Activated naive CD4-positive, alpha-beta T cell treated with anti-CD3 and anti-CD28 coated beads, Interleukin-2, amount 50 U/mL, for 16 hours (primary cell): ENCODE results near the gene L3HYPDH.

Source experiments
- DNase-seq: peaks from one replicate; pipeline ENCODE4 v3.0.0-alpha.2; 2020

L3HYPDH gene

DNA sequence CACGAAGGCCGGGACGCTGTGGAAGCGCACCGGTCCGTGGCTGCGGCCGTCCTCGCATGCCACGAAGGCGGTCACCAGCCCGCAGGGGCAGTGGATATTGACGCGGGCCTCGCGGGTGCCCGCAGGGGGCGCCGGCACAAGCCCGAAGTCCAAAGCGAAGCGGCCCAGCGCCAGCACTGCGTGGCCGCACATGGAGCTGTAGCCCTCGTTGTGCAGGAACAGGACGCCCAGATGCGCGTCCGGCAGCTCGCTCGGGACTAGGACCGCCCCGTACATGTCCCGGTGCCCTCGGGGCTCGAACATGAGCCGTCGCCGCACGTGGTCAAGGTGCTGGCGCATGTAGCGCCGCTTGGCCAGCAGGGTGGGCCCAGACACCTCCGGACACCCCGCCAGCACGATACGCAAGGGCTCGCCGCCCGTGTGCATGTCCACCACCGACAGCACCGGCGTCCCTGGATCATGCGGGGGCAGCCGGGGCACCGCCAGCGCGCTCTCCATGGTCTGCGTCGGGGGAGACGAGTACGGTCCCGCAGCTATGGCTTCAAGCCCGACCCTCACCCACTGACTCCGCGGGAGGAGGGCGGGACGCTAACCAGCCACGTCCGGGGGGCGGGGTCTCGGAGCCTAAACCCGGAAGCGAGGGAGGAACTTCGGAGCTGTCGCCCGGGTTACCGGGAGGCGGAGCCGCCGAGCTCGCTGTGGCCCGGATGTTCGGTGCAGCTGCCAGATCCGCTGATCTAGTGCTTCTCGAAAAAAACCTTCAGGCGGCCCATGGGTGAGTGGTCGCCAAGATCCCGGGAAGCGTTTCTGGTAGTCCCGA is at the start of gene L3HYPDH, which contains the start of gene JKAMP:
Gene L3HYPDH (minus strand): TSS at position 590 of the 820 bp plus-strand sequence. CDS start 92 bp downstream, at position 498.
Gene JKAMP (plus strand): TSS at position 699 of the 820 bp plus-strand sequence. CDS start 73 bp downstream, at position 772.
- DNase-seq, result peak; percentile 99

DNA sequence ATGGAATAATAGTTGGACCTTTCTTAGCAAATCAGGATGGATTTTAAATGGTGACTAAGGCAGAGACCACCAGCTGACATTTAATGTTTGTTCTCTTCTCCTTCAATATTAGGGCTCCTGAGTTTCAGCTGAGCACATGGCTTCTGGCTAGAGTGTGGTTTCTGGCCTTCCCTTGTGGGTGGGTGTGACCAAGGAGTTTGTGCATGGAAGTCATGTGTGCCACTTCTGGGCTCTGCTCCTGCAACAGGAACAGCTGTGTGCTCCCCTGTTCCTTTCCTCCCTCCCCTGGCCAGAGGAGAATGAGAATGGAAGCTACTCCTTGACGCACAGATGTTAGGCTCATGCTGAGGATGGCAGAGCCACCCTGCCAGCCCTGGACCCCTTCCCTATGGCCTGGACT is 48.2 kb upstream of the L3HYPDH start:
- DNase-seq, result no peak

DNA sequence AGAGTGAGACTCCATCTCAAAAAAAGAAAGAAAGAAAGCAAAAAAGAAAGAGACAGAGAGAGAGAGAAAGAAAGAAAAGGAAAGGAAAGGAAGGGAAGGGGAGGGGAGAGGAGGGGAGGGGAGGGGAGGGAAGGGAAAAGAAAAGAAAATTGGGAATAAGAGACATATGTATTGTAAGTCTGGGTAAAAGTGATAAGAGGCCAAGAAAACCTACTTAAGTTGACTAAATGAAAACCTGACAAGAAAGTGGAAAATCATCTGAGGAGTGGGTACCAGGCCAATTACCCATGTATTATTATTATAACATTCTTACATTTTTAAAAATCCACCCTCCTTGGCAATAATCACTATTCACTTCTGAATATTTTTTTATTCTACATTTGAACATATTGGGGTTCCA is 46.1 kb upstream of the L3HYPDH start:
- DNase-seq, result no peak

DNA sequence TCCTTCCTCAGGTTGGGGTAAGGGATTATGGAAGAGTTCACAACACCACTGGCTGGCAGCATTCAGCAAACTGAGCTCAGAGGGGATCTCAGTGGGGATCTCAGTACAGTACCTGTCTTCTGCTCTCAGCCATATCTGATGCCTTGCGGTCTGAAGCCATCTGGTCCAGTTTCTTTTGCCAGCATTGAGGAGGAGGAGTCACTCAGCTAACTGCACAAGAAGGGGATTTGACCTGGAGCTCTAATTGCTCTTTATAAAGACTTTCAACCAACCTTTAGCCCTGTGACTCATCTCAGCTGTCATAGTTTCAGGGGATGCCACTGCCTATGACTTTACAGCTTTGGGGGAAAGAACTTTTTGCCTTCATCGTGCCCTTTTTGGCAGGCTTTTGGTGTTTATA is 45.0 kb upstream of the L3HYPDH start:
- no peak for DNase-seq

DNA sequence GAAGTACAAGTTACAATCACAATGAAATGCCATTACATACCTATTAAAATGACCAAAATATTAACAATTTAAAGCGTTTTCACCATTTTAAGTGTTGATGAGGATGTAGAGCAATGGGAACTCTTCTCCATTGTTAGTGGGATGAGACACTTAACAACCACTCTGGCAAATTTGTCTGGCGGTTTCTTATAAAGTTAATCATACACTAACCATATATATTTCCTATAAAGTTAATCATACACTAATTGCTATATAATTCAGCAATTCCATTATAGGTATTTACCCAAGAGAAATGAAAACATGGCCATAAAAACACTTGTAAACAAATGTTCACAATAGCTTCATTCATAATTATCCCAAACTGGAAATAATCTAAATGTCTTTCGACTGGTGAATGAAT is 36.0 kb upstream of the L3HYPDH start:
- no peak for DNase-seq

DNA sequence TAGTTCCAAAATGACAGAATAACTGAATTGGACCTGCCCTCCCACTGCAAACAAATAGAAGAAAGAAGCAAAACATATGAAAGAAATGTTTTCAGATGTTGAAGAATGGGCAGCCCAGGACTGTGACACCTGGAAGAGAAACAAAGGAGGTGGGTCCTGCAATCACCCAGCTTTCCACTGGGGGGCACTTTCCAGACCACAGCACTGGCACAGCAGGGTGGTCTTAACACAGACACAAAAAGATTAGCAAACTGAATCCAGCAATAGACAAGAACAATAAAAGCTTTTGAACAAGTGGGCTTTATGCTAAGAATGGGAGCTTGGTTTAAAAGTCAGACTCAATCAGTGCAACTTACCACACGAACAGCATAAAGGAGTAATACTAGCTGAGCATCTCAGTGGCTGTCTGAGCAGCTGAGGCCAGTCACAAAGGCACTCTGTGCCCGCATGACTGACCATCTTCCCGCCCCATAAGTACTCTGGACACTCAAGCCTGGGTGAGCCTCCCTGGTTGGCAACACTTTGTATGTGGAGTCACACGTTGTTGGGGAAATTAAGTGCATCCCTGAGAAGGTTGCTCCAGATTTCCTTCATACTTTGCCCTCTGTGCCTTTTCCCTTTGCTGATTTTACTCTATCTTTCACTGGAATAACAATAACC is 27.8 kb upstream of the L3HYPDH start:
- DNase-seq, result no peak

DNA sequence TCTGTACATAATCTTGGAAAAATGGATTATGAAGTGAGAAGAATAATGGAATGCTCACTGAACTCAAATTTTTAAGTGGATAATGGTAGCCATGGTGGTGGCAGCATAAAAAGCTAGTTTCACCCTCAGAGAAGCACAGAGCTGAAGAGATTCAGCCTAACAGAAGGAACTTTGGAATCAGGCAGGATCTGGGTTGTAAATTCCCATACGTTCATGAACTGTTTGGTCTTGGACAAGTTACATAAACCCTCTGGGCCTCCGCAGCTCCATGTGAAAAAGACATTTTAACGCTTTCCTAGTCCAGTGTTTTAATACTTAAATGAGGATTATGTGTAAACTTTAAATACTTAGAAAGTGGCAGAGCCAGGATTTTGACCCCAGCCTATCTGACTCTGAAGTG is 26.8 kb upstream of the L3HYPDH start:
- DNase-seq, result no peak

DNA sequence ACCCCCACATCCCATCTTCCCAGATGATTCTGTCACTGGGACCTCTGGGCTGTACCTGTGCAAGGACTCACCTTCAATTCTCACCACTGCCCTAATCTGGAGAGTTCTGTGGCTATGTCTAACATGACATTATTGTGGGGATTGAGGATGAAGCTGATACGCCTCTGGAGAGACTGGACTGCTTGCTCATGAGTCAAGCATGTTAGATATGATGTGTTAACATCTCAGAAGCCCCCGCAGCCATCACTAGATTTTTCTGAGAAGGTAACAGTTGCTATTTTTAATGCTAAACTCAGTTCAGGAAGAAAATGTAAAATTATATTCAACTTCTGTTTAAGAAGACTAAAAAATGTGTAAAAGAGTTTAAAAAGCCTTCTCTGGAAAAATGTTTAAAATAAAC is 25.8 kb upstream of the L3HYPDH start:
- no peak for DNase-seq

DNA sequence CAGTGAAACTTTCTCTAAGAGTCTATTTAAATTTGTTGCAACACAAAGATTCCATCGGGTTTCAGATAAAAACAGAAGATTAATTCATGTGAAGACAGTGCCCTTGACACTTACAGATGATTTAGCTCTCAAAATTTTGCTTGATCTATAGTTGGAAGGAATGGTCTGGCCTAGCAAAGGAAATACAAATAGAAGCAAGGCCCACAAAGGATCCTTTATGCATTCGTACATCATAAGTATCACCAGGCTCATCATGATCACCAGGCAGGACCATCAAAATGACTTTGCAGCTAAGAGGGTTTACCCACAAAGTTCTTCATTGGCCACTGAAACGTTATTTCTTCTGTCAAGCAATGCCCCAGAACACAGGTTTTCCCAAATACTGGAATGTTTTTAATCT is 24.9 kb upstream of the L3HYPDH start:
- DNase-seq, result no peak

DNA sequence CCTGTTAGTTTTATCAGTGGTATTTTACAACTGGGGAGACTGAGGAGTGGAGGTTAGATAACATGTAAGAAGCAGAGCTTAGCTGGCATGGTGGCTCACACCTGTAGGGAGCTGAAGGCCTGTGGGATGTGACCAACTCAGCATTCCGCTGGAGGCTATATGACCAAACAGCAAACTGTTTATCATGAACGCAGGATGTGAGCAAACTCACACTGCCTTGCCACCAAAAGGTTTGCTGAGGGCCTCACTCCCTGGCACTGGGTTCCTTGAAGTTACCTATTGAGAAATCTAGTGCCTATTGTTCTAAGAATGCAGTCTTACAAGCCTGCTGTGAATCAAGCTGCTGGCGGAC is 23.5 kb upstream of the L3HYPDH start:
- no peak for DNase-seq

DNA sequence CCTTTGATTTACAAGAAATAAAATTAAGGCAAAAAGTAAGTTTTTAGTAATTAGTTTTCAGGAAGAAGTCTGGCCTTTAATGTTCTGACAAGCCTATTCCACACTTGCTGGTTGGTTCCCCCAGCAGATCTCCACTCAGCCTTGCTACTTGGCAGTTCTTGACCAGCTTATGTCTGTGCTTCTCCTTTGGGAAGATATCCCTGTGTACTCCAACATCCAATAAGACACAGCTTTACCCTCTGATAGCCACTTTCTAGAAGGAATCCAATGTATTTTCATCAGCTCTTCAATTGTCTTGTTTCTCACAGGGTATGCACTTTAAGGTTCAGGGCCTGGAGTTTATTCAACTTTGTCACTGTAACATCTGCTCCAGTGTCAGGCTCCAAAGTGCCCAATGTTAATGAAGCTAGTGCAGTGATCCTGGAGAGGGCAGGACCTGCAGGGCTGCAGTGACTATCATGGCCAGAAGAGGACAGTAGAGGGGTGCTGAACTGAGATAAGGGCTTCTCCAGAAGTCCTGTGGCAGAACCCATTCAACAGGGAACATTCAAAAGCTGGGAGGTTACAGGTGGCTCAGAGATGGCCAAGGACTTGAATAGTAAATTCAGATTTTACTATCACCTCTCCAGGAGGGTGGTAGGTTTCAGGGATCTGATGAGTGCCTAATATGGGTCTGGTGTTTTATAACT is 23.0 kb upstream of the L3HYPDH start:
- DNase-seq, result peak; percentile 38

DNA sequence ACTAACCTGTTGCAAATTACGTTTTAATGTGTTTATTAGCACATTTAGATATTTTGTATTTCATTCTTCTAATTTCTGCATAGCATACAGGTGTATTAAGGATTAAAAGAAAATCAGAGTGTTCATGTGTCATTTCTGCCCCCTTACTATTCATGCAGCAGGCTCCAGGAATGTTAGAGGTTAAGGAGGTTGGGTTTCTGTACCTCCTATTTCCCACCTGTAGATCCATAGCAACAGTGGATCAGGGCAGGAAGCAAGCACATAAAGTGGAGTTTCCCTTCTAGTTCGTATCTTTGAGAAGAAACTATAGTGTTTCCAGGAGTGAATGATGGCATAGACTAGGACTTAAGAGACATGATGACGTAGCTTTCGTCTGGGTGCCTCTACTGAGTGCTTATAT is 19.0 kb upstream of the L3HYPDH start:
- no peak for DNase-seq

DNA sequence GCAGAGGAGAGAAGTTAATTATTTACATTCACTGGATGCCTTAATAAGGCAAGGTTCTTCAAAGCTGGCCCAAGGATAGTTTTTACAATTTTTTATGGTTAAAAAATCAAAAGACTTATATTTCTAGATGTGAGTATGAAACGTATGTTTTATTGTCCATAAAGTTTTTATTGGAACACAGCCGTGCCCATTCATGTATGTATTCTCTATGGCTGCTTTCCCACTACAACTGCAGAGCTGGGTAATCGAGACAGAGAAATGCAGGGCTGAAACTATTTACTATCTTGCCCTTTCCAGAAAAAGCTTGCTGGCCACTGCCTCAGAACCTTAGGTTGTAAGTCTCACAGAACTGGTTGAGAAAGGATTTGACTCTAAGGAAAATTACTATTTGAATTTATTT is 16.5 kb upstream of the L3HYPDH start:
- DNase-seq, result no peak

DNA sequence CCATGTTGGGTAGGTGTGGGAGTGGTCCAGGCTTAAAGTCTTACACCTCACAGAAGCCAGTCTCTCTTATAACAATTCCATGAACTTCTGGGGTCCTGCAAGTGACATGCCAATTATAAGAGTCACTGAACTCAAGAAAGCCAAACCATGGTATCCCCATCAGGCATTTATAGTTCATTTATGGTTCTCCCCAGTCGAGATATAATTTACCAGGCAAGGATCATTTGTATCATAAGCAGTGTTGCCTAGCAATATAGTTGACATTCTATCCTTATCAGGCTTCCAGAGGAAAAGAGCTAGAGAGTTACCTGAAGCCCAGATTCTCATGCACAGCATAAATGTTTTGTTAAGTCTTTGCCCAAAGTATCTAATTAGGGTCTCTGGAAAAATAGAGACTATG is 8.2 kb upstream of the L3HYPDH start:
- DNase-seq, result no peak

DNA sequence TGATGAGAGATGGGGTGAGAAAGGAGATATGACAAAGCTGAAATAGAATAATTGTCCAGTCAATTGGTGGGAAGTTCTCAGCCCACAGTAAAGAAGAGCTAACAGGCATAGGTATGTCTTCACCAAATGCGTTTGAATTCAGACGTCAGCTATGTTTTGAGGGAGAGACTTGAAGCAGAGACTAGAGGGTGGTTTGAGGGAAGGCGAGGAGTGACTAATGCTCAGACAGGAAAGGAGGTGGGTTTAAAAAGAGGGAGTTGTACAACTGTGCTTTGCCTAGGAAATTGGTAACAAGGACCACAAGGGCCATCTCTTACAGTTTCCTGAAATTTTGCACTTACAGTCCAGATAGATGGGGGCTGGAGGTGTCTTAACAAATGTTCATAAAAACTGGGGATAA is 6.5 kb upstream of the L3HYPDH start:
- no peak for DNase-seq

DNA sequence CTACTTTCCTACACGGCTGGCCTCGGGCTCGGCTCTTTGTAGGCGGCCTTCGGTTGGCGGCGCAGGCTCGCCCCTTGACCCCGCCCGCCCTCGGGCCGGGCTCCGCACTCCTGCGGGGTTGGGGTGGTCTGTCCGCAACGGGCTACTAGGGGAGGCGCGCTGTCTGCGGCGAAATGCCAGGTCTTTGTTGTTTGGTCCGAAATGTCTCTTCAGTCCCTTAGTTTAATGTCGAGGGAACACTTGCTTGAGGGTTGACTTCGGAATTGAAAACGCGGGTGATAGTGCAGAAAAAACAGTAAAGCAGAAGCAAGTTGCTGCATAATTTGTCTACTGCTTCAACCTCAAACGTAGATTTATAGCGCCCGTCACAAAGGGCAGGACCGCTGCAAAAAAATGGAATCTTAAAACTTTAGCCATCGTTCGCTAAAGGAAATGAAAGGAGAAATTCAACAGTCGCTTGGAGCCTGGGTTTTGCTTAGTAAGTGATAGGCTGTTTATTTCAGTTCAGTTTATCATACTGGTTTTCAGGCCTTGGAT is 499 bp upstream of the L3HYPDH start:
- DNase-seq, result no peak

DNA sequence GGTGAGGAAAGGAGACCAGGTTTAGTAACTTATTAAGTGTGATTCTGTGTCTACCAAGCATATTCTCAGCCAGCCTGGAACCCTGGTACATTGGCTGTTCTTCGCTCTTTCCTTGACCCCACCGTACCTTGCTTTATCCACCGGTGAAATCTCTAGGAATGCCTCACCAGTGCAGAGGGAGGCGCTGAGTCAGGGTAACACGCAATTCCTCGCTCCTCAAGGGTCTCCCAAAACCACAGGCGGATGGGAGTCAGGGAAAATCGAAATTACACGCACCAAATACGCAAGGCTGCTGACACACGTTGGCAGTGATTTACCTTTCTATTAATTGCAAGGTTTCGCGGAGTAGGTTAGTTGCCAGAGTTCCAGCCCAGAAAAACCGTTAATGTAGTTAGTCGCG is 845 bp downstream of the L3HYPDH start:
- DNase-seq, result no peak

DNA sequence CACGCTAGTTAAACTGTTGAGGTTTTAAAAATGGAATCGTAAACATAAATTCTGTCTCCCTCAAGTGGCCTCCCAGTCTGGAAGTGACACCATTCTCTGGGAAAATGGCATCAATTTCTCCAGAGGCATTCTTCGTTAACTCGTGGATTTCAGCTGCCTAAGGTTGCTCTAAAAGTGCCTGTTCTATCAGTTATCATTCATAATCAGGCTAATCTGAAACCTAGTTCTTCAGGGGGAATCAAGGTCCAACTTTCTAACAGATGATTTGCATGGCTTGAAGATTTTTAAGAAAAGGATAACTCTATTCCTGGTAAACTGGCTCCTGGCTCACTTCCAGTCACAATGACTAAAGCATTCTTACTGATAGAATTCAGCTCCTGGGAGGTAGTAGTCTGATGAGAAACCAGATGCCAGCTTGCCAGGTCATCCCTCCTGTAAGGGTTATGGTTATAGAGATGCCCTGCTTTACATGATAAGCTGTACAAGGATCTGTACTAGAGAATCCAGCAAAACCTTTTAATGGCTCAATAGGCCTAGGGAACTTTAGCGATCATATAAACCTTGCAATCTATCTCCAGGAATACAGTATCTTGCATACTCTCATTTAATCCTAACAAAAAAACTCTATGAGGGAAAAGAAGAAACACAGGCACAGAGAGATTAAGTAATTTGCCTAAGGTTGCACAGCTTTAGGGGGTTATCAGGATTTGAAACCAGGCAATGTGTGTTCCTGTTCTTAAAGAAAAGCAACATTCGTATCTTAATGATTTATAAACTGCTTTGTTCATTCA is 1.5 kb downstream of the L3HYPDH start:
- no peak for DNase-seq

DNA sequence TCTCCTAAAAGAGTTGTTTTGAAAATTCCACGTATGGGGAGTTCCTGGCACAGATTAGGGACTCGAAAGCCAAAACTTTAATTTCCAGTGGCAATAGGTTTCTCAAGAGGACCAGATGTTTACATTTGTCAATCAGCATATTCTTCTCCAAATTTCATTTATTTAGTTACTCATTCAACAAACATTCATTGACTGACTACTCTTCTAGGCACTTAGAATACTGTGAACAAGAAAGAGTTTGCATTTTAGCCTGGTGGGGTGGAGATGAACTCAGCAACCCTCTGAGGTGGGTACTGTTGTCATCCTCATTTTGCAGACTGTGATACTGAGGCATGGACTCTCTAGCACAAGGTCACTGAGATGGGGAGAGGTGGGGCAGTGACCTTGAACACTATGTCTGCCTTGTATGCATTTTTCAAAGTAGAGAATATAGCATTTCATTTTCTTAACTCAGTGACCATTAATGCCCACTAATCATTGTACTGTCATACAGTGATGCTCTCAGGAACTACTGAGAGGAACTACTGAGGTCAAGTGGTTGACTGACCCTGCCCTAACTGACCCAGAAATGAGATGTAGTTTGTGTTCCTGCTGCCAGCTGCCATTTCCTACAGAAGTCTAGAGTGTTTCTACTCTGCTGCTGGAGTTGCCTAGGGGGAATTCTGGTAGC is 2.2 kb downstream of the L3HYPDH start:
- DNase-seq, result no peak

DNA sequence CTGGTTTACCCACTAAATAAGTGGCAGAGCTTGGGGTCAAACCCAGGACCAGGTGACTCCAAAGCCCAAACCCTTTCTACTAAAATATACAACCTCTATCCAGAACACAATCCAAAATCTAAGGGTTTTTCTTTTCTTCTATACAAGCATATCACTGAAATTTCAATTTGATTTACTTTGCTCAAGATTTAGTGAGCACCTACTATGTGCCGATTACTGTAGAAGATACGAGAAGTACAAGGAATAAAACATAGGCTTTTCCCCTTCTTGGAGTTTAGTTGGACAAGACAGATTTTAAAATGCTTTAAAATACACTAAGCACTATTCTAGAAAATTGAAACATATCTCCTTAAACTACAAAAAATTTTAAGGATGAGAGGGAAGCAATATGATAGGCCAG is 2.8 kb downstream of the L3HYPDH start:
- no peak for DNase-seq

DNA sequence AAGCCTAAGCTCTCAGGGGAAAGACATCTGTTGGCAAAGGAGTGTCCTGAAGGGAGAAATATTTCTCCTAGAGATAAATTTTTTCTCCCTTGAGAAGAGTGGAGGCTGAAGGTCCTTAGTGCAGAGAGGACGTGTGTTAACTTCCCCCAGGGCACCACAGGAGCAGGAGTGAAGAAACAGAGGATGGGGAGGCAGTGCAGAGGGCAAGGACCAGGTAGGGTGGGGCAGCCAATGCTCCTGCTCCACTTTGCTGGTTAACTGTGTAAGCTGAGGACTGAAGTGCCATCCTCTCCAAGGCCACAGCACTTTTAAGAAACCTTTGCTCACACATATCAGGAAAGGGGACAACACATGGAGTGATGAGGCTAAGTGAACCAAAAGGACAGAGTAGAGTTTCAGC is 4.0 kb downstream of the L3HYPDH start:
- DNase-seq, result no peak

DNA sequence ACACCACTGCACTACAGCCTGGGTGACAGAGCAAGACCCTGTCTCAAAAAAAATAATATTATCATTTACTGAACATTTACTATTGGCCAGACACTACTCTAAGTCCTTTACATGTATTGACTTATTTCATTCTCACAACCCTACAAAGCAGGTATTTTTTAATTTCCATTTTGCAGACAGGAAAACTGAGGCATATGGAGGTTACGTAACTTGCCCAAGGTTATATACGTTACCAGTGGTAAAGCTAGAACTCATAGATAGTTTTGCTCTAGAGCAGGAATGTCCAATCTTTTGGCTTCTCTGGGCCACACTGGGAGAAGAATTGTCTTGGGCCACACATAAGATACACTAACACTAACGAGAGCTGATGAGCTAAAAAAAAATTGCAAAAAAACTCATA is 5.7 kb downstream of the L3HYPDH start:
- no peak for DNase-seq
